K562 (cell line): ENCODE results near the gene SMG5. TPM values are rescaled to one million over a fixed set of nuclear protein-coding genes. Genes with fewer than 3 reads are reported as not detected.

Source experiments
- ATAC-seq: fragments of 200-7000 bp; cut with Tn5 transposase; 3 replicates; pipeline ENCODE4 v1.9.1; 2020; ENCODE audit warnings: moderate library complexity
- BruUV-seq: library from RNA; stranded (reverse); fragments of 400-500 nt; replicated peaks from 2 replicates; lab custom pipeline; 2021; lab: Mats Ljungman, UMichigan
- CTCF ChIA-PET: fragments of 300-600 bp; formaldehyde crosslinking; extraction: SDS; loops from one replicate; lab custom pipeline; 2021; ENCODE audit warnings: low intra/inter-chr PET ratio; lab: Yijun Ruan, JAX
- POLR2A ChIA-PET: fragments of 300-600, 350-650 bp; sonication (Branson Sonifier 250); formaldehyde crosslinking; extraction: SDS; loops from one replicate; lab custom pipeline; 2021; ENCODE audit warnings: antibody characterized with exemption, inconsistent platforms; lab: Yijun Ruan, JAX
- DNase-seq, 4 experiments: peaks; one replicate each; pipeline versions ENCODE4 v3.0.0 to v3.0.0-alpha.2; 2011 to 2018; ENCODE audit warnings: low spot score in 3 of 4, mixed read lengths in 3 of 4; ENCODE audit errors: extremely low read depth in 1 of 4
- FAIRE-seq: peaks from 2 replicates; lab custom pipeline; 2011; peaks lifted over from hg19 to GRCh38; lab: Jason Lieb, UNC
- H2AFZ ChIP-seq: 2 replicates; pipeline ENCODE4 v1.6.0; 2011; ENCODE audit warnings: low read depth, low read length, control low read depth, inconsistent platforms
- H3K27ac ChIP-seq: fragments of 200-600 bp; 3 replicates; pipeline ENCODE4 v1.8.0; 2011; ENCODE audit warnings: low read depth, mild to moderate bottlenecking, control low read depth, inconsistent platforms, low read length, moderate library complexity, mixed read lengths; ENCODE audit errors: extremely low read depth
- H3K27me3 ChIP-seq, 2 experiments: fragments of 300-600 bp in 1 of 2; 2 replicates in 1 of 2; 3 replicates in 1 of 2; pipeline versions ENCODE4 v1.6.0 to v1.8.0; 2011; ENCODE audit warnings: inconsistent platforms in 2 of 2, low read length in 2 of 2, mild to moderate bottlenecking in 1 of 2, mixed read lengths in 1 of 2, moderate library complexity in 1 of 2; ENCODE audit not compliant: control insufficient read depth in 2 of 2, insufficient read depth in 2 of 2
- H3K36me3 ChIP-seq: fragments of 300-600 bp; 3 replicates; pipeline ENCODE4 v1.8.0; 2011; ENCODE audit warnings: mild to moderate bottlenecking, low read length, inconsistent platforms; ENCODE audit not compliant: control insufficient read depth, insufficient read depth
- H3K4me1 ChIP-seq, 2 experiments: fragments of 200-600 bp in 1 of 2; replicated peaks in 1 of 2; 2 replicates in 1 of 2; 3 replicates in 1 of 2; pipeline versions ENCODE4 v1.5.1 to v1.8.0; 2011; ENCODE audit warnings: inconsistent platforms in 2 of 2, low read length in 2 of 2, mild to moderate bottlenecking in 1 of 2, mixed read lengths in 1 of 2, moderate library complexity in 1 of 2; ENCODE audit not compliant: control insufficient read depth in 2 of 2, insufficient read depth in 2 of 2
- H3K4me2 ChIP-seq: 2 replicates; pipeline ENCODE4 v1.6.1; 2011; ENCODE audit warnings: low read length, control low read depth, inconsistent platforms, mixed read lengths; ENCODE audit not compliant: insufficient read depth
- H3K4me3 ChIP-seq: fragments of 200-600 bp; sonication (generic), shearing (Covaris generic); 2 replicates; pipeline ENCODE4 v1.5.1; 2016; ENCODE audit warnings: control low read depth, inconsistent platforms
- H3K79me2 ChIP-seq: fragments of 200-600 bp; 3 replicates; pipeline ENCODE4 v1.8.0; 2011; ENCODE audit warnings: low read length, inconsistent platforms; ENCODE audit not compliant: control insufficient read depth, insufficient read depth
- H3K9ac ChIP-seq, 2 experiments: 2 replicates each; pipeline versions ENCODE4 v1.6.0 to v1.6.1; 2011; ENCODE audit warnings: low read depth in 2 of 2, low read length in 2 of 2, control low read depth in 1 of 2, inconsistent platforms in 1 of 2, mild to moderate bottlenecking in 1 of 2, mixed read lengths in 1 of 2; ENCODE audit not compliant: insufficient read depth in 1 of 2
- H3K9me1 ChIP-seq: one replicate; pipeline ENCODE4 v1.6.0; 2011; ENCODE audit warnings: inconsistent platforms, mild to moderate bottlenecking, low read length, moderate library complexity; ENCODE audit not compliant: control insufficient read depth, insufficient read depth
- H3K9me3 ChIP-seq: replicated peaks from 2 replicates; pipeline ENCODE4 v1.5.1; 2011; ENCODE audit warnings: low read depth, low read length, inconsistent platforms; ENCODE audit not compliant: control insufficient read depth, insufficient read depth
- H4K20me1 ChIP-seq: replicated peaks from 2 replicates; pipeline ENCODE4 v1.6.1; 2011; ENCODE audit warnings: low read length, inconsistent platforms, mixed read lengths; ENCODE audit not compliant: control insufficient read depth, insufficient read depth
- C11orf30 ChIP-seq: fragments of 450-650 bp; IDR thresholded peaks from 2 replicates; pipeline ENCODE4 v1.6.1; 2016; ENCODE audit warnings: low read depth, mild to moderate bottlenecking
- CREM ChIP-seq: IDR thresholded peaks from 2 replicates; pipeline ENCODE4 v1.6.1; 2014; ENCODE audit warnings: antibody characterized with exemption, low read depth
- CTBP1 ChIP-seq: fragments of 450-650 bp; IDR thresholded peaks from 2 replicates; pipeline ENCODE4 v1.6.1; 2016; ENCODE audit warnings: borderline replicate concordance
- GATA2 ChIP-seq: sonication (generic); formaldehyde crosslinking; IDR thresholded peaks from 2 replicates; pipeline ENCODE4 v1.4.0; 2020; ENCODE audit warnings: mild to moderate bottlenecking, missing genetic modification reagents
- GTF3C2 ChIP-seq: IDR thresholded peaks from 3 replicates; pipeline ENCODE4 v1.6.1; 2011; ENCODE audit warnings: borderline replicate concordance, mild to moderate bottlenecking, moderate library complexity; ENCODE audit not compliant: insufficient read length; ENCODE audit errors: extremely low read depth
- MAFG ChIP-seq: fragments of 450-650 bp; conservative IDR thresholded peaks from 2 replicates; pipeline ENCODE4 v1.6.1; 2016; ENCODE audit warnings: missing genetic modification characterization, missing compliant biosample characterization
- MEIS2 ChIP-seq: fragments of 450-650 bp; IDR thresholded peaks from 2 replicates; pipeline ENCODE4 v1.6.1; 2014; ENCODE audit warnings: mild to moderate bottlenecking; ENCODE audit not compliant: partially characterized antibody
- PRDM10 ChIP-seq: fragments of 450-650 bp; IDR thresholded peaks from 2 replicates; pipeline ENCODE4 v1.6.1; 2018; ENCODE audit not compliant: partially characterized antibody
- PRPF4 ChIP-seq: fragments of 200-400 bp; formaldehyde crosslinking; IDR thresholded peaks from one replicate; pipeline ENCODE4 v1.6.1; 2017; ENCODE audit warnings: low read length, low read depth, mild to moderate bottlenecking; ENCODE audit not compliant: insufficient read depth, poor library complexity, severe bottlenecking
- RB1 ChIP-seq: fragments of 450-650 bp; IDR thresholded peaks from 2 replicates; pipeline ENCODE4 v1.6.1; 2017; ENCODE audit warnings: low read depth, mild to moderate bottlenecking
- SRSF9 ChIP-seq: fragments of 200-400 bp; formaldehyde crosslinking; IDR thresholded peaks from 2 replicates; pipeline ENCODE4 v1.6.1; 2017; ENCODE audit warnings: low read depth, low read length, borderline replicate concordance
- ZC3H11A ChIP-seq: IDR thresholded peaks from 2 replicates; pipeline ENCODE4 v1.6.1; 2012; ENCODE audit warnings: low read depth, low read length, improper control_type of control experiment
- ZC3H4 ChIP-seq: sonication (generic); formaldehyde crosslinking; IDR thresholded peaks from 2 replicates; pipeline ENCODE4 v1.9.0; 2021; ENCODE audit warnings: missing genetic modification reagents, borderline replicate concordance
- ZNF24 ChIP-seq: fragments of 450-650 bp; IDR thresholded peaks from 2 replicates; pipeline ENCODE4 v1.6.1; 2016
- ZNF316 ChIP-seq: fragments of 450-650 bp; IDR thresholded peaks from 2 replicates; pipeline ENCODE4 v1.6.1; 2016
- ZNF384 ChIP-seq: IDR thresholded peaks from 2 replicates; pipeline ENCODE4 v1.6.1; 2012; ENCODE audit warnings: low read depth, low read length, improper control_type of control experiment
- ZNF75A ChIP-seq: fragments of 450-650 bp; formaldehyde crosslinking; IDR thresholded peaks from 2 replicates; pipeline ENCODE4 v1.4.0; 2020; ENCODE audit warnings: mild to moderate bottlenecking
- WGBS: fragments of 100-300 bp; shearing (Covaris generic); methylation state at CpG from one replicate; pipeline ENCODE4 v1.1.6; 2016; ENCODE audit warnings: low coverage, mixed read lengths; ENCODE audit not compliant: insufficient coverage; ENCODE audit errors: missing lambda C conversion rate; 5-methylcytosine and 5-hydroxymethylcytosine counted together
- in situ Hi-C: fragments of 300-500 bp; cut with MboI; formaldehyde crosslinking; loops from 4 replicates; pipeline ENCODE4 v1.15.0; 2018; ENCODE audit warnings: inconsistent platforms, mixed read lengths
- intact Hi-C: fragments of 100-400 bp; cut with micrococcal nuclease; formaldehyde crosslinking; loops from 2 replicates; pipeline ENCODE4 v1.14.2; 2022
- polyA plus RNA-seq, 8 experiments: library from polyadenylated mRNA; depleted of rRNA in 4 of 8; stranded (reverse) in 5 of 8; unstranded in 3 of 8; fragments of >200 nt; fragmentation: Nextera tagmentation in 2 of 8; fragmentation: Illumina TruSeq in 1 of 8; extraction: Ambion mirVana in 2 of 8; extraction: Trizol in 1 of 8; gene quantifications; 2 replicates each; pipeline versions ENCODE4 v1.2.1 to v1.2.3, GENCODE V29; 2011 to 2014; ENCODE audit warnings: inconsistent platforms in 1 of 8, missing spikeins in 1 of 8
- total RNA-seq, 7 experiments: library from RNA; depleted of rRNA in 6 of 7; stranded (reverse); fragments of >200 nt in 6 of 7; fragmentation: Illumina TruSeq in 2 of 7; extraction: Trizol in 2 of 7; gene quantifications; 2 replicates each; pipeline versions ENCODE4 v1.2.1 to v1.2.3, GENCODE V29; 2011 to 2021; ENCODE audit warnings: low replicate concordance in 1 of 7

Gene SMG5
- total and polyA plus RNA-seq, 9 of the 15 experiments (the other 6 are each of a cell fraction or from before 2014, with no cell fraction given): 1.4 to 85.9 (median 53.0) TPM

- Histone ChIP-seq H4K20me1 (no peaks in the 10 kb centered on the region), H3K9ac (peak overlapping the region in 1 of 2 experiments; percentile 80; a peak in 1 of 4 replicates), H3K9me3 (no peaks in the 10 kb centered on the region), H3K27ac (no peak overlapping the region), H3K9me1 (no peaks in the 10 kb centered on the region), H3K4me1 (peaks cover 9 to 18% of the 10 kb centered on the region in 2 experiments; a peak in 4 of 5 replicates), H3K27me3 (no peaks in the 10 kb centered on the region), H2AFZ (no peak overlapping the region), H3K4me3 (no peak overlapping the region), H3K4me2 (no peak overlapping the region), H3K79me2 (no peaks in the 10 kb centered on the region), H3K36me3 (peaks cover 37% of the 10 kb centered on the region; the same call in 2 of the 3 replicates)
- ChIA-PET POLR2A (interaction anchor here (0.6 to 1.6 kb wide), 13 partner anchors 9 to 113 kb away, joined by 3 to 6 read pairs (median 3); partner anchors contain the start of genes BGLAP and SMG5), CTCF (no interaction called here)
- ATAC-seq (peak; percentile 74), FAIRE-seq (peak; percentile 78), DNase-seq (peak in 2 of 4 experiments; percentile 44 to 68)
- intact Hi-C loops: loop anchor here (5.0 kb wide), 1 partner anchor 215 kb away; no protein-coding TSS in a partner anchor
- BruUV-seq: no TSS peak
- 61% methylated on average over 11 of the region's 12 CpGs for WGBS
- in situ Hi-C loops: loop anchor here (5.0 kb wide), 1 partner anchor 85 kb away; no protein-coding TSS in a partner anchor
- TF ChIP-seq GTF3C2 (no peak), ZNF316 (peak; percentile 93), ZNF75A (CRISPR knock-in tag) (no peak), ZC3H4 (CRISPR knock-in tag) (no peak), CREM (no peak), SRSF9 (no peak), ZC3H11A (no peak), MAFG (tag) (peak; percentile 95), CTBP1 (peak; percentile 27; the same call in 1 of the 2 replicates), MEIS2 (peak; percentile 64), ZNF384 (no peak), PRDM10 (no peak), PRPF4 (no peak), RB1 (peak; percentile 53; the same call in 1 of the 2 replicates), GATA2 (CRISPR knock-in tag) (no peak), ZNF24 (no peak), C11orf30 (peak; percentile 90)
Observed at GRCh38 chr1:156232201-156232894, 50.3 kb downstream of the SMG5 start.
